Fibroblast of gingiva (primary cell): Measurements from ENCODE around the gene ANAPC15.

ENCODE experiments used
- DNase-seq: peaks from one replicate; pipeline ENCODE4 v3.0.0-alpha.2; 2011; ENCODE audit warnings: low read depth

The ANAPC15 gene

DNA sequence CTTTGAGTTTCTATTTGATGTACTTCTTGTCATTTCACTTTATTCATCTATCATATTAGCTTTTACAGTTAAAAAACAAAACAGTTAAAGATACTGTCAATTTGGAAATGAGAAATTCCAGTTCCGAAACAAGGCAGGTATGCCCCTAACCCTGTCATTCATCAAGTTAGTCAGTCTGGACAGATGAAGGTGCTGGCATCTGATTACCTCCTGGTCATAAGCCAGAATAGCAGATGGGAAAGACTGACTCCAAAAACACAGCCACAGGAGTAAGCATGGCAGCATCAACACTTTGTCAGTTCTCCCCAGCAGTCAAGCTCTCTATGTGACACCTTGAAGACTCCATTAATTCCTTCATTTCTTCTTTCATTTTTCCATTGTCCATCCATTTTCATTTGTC, 27.5 kb downstream of the ANAPC15 start:
- no peak for DNase-seq

GRCh38 chr11:72084076-72084475, 28.4 kb downstream of the ANAPC15 start:
- no peak for DNase-seq

- no peak for DNase-seq
Observed at GRCh38 chr11:72083414-72083813, 29.1 kb downstream of the ANAPC15 start.

GRCh38 chr11:72081821-72082453, 30.6 kb downstream of the ANAPC15 start:
- no peak for DNase-seq

DNA sequence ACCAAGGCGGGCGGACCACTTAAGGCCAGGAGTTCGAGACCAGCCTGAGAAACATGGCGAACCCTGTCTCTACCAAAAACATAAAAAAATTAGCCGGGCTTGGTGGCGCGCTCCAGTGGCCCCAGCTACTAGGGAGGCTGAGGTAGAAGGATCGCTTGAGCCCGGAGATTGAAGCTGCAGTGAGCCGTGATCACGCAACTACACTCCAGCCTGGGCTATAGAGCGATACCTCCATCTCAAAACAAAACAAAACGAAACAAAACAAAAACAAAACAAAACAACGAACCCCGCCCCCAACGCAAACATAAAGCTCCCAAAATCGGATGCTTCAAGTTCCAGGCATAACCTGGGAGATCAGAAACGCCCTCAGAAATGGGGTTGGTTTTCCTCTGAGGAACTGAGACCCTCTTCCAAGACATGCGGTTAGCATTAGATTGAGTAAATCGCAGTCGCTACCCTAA, 31.3 kb downstream of the ANAPC15 start:
- no peak for DNase-seq

DNA sequence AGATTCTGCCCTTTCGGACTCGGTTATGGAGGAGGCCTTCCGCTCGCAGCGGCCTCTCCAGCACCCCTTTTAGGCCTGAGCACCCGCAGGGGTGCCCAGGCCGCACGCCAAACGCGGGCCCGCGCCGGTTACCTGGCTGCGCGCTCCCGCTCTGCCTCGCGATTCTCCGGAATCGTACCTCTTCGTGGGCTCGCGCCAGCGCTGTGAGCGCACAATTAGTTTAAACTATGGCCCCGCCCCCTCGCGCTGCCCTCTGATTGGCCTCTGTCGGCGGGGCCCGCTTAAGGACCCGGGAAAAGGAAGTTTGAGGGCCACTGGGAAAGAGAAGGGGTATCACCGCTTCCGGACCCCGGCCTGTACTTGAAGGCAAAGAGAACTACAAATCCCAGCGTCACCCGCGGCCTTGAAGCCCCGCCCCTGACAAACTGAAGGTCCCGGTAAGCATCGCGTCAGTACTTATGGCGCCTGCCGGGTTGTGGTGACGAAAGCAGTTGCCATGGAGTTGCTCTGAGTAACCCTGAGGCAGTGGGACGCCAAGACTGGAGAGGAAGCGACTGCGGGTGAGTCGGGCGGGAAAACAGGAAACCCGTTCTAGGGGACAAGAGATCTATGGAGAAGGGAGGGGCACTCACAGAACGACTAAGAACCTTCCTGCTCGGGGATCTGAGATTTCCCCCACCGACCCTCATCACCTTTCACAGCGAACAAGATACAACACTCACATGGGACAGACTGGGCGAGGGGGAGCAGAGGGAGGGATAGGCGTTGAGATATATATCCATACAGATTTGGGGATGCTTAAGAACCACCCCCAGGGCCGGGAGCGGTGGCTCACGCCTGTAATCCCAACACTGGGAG, 31.9 kb downstream of the ANAPC15 start, which contains the start of the genes LRRC51 and NUMA1:
TSS of gene LRRC51 (plus strand) at position 525 of the 858 bp plus-strand sequence. CDS start 8,234 bp downstream, outside the sequence.
TSS of gene NUMA1 (minus strand) at position 217 of the 858 bp plus-strand sequence. CDS start 44,599 bp downstream, outside the sequence.
- peak; percentile 100 for DNase-seq

DNA sequence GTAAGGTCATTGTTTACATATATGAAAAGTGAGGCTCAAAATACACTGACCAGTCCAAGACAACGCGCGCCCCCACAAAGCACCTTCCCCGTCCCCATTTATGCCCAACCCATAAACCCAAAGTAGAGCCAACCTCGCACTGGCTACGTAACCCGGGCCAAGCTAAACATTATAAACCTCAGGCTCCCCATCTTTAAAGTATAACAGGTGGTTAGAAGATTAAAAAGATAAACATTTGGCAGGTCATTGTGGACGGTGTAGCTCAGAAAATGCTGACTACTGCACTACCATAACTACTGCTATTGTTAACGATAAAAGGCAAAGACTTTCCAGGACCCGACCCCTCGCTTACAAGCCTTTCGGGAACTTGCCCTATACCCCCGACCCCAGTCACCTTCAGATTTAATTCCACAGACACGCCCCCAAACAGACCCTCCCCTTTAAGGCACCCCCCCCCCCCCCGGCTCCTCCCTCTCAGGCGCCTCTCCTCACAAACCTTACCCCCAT, 32.6 kb downstream of the ANAPC15 start:
- DNase-seq: no peak

GRCh38 chr11:72078477-72078876, 34.0 kb downstream of the ANAPC15 start:
- no peak for DNase-seq

DNA sequence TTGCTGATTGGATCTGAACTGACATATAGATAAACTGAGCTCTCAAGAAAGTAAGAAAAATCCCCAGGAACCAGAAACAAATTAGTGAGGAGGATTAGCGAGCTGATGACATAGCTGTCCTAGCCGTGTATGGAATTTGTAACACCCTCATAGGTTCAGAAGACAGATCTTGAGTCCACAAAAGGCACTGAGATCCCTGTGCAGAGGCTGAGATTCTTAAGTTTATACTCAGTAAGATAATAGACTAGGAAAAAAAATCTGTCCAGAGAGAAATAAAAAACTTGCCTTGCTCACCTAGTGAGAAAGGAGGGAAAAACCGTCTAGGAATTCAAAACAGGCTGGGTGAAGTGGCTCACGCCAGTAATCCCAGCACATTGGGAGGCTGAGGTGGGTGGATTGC, 36.7 kb downstream of the ANAPC15 start:
- no peak for DNase-seq

- no peak for DNase-seq
Observed at GRCh38 chr11:72075109-72075508, 37.4 kb downstream of the ANAPC15 start.

GRCh38 chr11:72072348-72072747, 40.1 kb downstream of the ANAPC15 start:
- DNase-seq: peak; percentile 73

DNA sequence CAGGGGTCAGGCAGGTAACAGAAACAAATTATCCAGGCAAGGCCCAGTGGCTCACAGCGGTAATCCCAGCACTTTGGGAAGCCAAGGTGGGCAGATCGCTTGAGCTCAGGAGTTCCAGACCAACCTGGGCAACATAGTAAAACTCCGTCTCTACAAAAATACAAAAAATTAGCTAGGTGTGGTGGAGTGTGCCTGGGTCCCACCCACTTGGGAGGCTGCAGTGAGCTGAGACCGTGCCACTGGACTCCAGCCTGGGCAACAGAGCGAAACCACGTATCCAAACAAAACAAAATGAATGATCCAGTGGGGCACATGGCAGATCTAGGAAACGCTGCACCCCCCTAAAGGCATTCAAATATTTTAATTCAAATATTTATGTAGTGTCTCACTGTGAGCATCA, 42.0 kb downstream of the ANAPC15 start:
- no peak for DNase-seq

- peak; percentile 87 for DNase-seq
Observed at GRCh38 chr11:72069787-72070251, 42.7 kb downstream of the ANAPC15 start.

GRCh38 chr11:72069200-72069599, 43.3 kb downstream of the ANAPC15 start:
- DNase-seq: peak; percentile 31

DNA sequence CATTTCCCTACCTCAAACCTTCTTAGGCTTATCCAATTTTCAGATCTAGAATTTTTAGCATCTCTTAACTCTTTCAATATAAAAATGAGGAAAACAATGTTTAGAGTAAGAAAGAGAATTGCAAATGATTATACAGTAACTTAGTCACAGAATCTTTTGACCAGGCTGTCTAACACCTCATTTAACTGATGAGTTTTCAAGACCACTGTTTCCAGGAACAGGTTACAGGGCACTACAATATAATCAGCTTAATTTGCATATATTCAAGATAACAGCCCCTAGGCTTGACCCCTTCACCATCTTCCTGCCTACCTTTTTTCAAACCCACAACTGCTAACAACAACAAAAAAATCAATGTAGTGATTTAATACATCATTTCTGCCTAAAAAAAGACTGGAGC, 44.8 kb downstream of the ANAPC15 start:
- DNase-seq: no peak

- no peak for DNase-seq
Observed at GRCh38 chr11:72067266-72067665, 45.2 kb downstream of the ANAPC15 start.

DNA sequence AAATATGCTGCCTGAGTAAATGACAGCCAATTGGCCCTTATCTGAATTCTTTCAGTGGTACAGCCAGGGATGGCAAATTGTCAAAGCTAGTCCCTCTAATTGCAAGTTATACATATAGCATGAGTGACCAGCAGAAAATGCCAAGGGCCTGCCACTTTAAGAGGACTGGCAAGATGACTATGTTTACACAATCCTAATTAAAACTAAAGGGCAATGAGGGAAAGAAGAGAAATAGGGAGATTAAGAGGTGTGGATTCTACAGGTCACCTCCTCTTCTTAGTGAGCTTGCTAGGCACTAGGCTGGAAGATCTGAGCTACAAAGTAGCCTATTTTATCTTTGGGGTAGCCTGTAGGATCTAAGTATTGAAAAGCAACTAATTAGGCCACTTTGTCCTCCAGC, 45.6 kb downstream of the ANAPC15 start:
- no peak for DNase-seq

- DNase-seq: no peak
Observed at GRCh38 chr11:72061739-72062396, 50.6 kb downstream of the ANAPC15 start.
